Stimulated activated CD4-positive, alpha-beta T cell treated with anti-CD3 and anti-CD28 coated beads, Interleukin-12 subunit alpha, Interleukin-12 subunit beta, amount 100 ng/mL, for 4 hours (primary cell): Measurements from ENCODE around the gene CAMTA1.

Experiments used
- DNase-seq: peaks from one replicate; pipeline ENCODE4 v3.0.0-alpha.2; 2020

CAMTA1 gene

GRCh38 chr1:7448986-7449385 lies 663.7 kb downstream of the CAMTA1 start:
- DNase-seq = no peak

GRCh38 chr1:7449750-7450149 lies 664.5 kb downstream of the CAMTA1 start:
- no peak for DNase-seq

GRCh38 chr1:7450838-7451237 lies 665.6 kb downstream of the CAMTA1 start:
- no peak for DNase-seq

GRCh38 chr1:7453038-7453437 lies 667.8 kb downstream of the CAMTA1 start:
- no peak for DNase-seq

GRCh38 chr1:7454052-7454815 lies 669.0 kb downstream of the CAMTA1 start:
- DNase-seq = no peak

GRCh38 chr1:7454895-7455784 lies 669.9 kb downstream of the CAMTA1 start:
- DNase-seq = no peak

GRCh38 chr1:7455796-7456721 lies 670.8 kb downstream of the CAMTA1 start:
- DNase-seq = no peak

- no peak for DNase-seq
These were observed 671.4 kb downstream of the CAMTA1 start for GRCh38 chr1:7456722-7457082.

GRCh38 chr1:7457811-7458210 lies 672.6 kb downstream of the CAMTA1 start:
- DNase-seq = no peak

GRCh38 chr1:7458946-7459345 lies 673.7 kb downstream of the CAMTA1 start:
- no peak for DNase-seq

GRCh38 chr1:7459914-7460313 lies 674.7 kb downstream of the CAMTA1 start:
- DNase-seq = no peak

GRCh38 chr1:7460807-7461206 lies 675.6 kb downstream of the CAMTA1 start:
- DNase-seq = no peak

GRCh38 chr1:7462617-7463016 lies 677.4 kb downstream of the CAMTA1 start:
- no peak for DNase-seq

- DNase-seq = no peak
These were observed 678.3 kb downstream of the CAMTA1 start for GRCh38 chr1:7463526-7463925.

GRCh38 chr1:7464736-7465135 lies 679.5 kb downstream of the CAMTA1 start:
- no peak for DNase-seq

GRCh38 chr1:7467476-7468175 lies 682.4 kb downstream of the CAMTA1 start:
- no peak for DNase-seq

- DNase-seq = no peak
These were observed 683.0 kb downstream of the CAMTA1 start for GRCh38 chr1:7468248-7468647.

- no peak for DNase-seq
These were observed 684.1 kb downstream of the CAMTA1 start for GRCh38 chr1:7469255-7469938.

GRCh38 chr1:7470904-7471638 lies 685.8 kb downstream of the CAMTA1 start:
- no peak for DNase-seq

GRCh38 chr1:7471836-7472235 lies 686.6 kb downstream of the CAMTA1 start:
- no peak for DNase-seq
